Keratinocyte (primary cell): ENCODE measurements around the gene WFDC8. TPM values are rescaled to one million over a fixed set of nuclear protein-coding genes. Genes with fewer than 3 reads are reported as not detected.
A peak's percentile ranks its signal among the peaks of the same experiment; 100 is the strongest.

Experiments
- DNase-seq: peaks from one replicate; pipeline ENCODE4 v3.0.0-alpha.2; 2011; ENCODE audit warnings: low read depth, missing footprints, low spot score
- FAIRE-seq: peaks from 2 replicates; lab custom pipeline; 2011; peaks lifted over from hg19 to GRCh38; lab: Jason Lieb, UNC
- H2AFZ ChIP-seq: 2 replicates; pipeline ENCODE4 v1.6.0; 2012; ENCODE audit warnings: low read length, control low read depth, inconsistent platforms; ENCODE audit not compliant: control insufficient read depth
- H3K27ac ChIP-seq: 2 replicates; pipeline ENCODE4 v1.5.1; 2011; ENCODE audit warnings: low read length; ENCODE audit not compliant: control insufficient read depth, insufficient read depth
- H3K27me3 ChIP-seq: 3 replicates; pipeline ENCODE4 v1.6.0; 2011; ENCODE audit warnings: low read length; ENCODE audit not compliant: control insufficient read depth, insufficient read depth; ENCODE audit errors: extremely low read depth
- H3K36me3 ChIP-seq, 2 experiments: 2 replicates in 1 of 2; 3 replicates in 1 of 2; pipeline ENCODE4 v1.5.1; 2011; ENCODE audit warnings: low read length in 2 of 2, mild to moderate bottlenecking in 1 of 2; ENCODE audit not compliant: control insufficient read depth in 2 of 2, insufficient read depth in 2 of 2; ENCODE audit errors: extremely low read depth in 1 of 2
- H3K4me1 ChIP-seq: 3 replicates; pipeline ENCODE4 v1.5.1; 2011; ENCODE audit warnings: low read length; ENCODE audit not compliant: control insufficient read depth, insufficient read depth; ENCODE audit errors: extremely low read depth
- H3K4me2 ChIP-seq: 3 replicates; pipeline ENCODE4 v1.6.0; 2011; ENCODE audit warnings: low read depth, low read length; ENCODE audit not compliant: control insufficient read depth, insufficient read depth; ENCODE audit errors: extremely low read depth
- H3K4me3 ChIP-seq, 3 experiments: fragments of 200-600 bp in 1 of 3; sonication (generic) in 1 of 3; 2 replicates in 2 of 3; 3 replicates in 1 of 3; pipeline ENCODE4 v1.5.1; 2011 to 2016; ENCODE audit warnings: low read length in 3 of 3, mild to moderate bottlenecking in 3 of 3, control low read depth in 2 of 3, inconsistent platforms in 1 of 3, low read depth in 1 of 3, mixed read lengths in 1 of 3, mixed run types in 1 of 3, moderate library complexity in 1 of 3; ENCODE audit not compliant: control insufficient read depth in 2 of 3, insufficient read depth in 2 of 3; ENCODE audit errors: extremely low read depth in 1 of 3
- H3K79me2 ChIP-seq: 2 replicates; pipeline ENCODE4 v1.6.0; 2012; ENCODE audit warnings: low read length; ENCODE audit not compliant: control insufficient read depth, insufficient read depth
- H3K9ac ChIP-seq: 3 replicates; pipeline ENCODE4 v1.6.0; 2011; ENCODE audit warnings: low read length; ENCODE audit not compliant: control insufficient read depth, insufficient read depth; ENCODE audit errors: extremely low read depth
- H3K9me1 ChIP-seq: 3 replicates; pipeline ENCODE4 v1.6.0; 2011; ENCODE audit warnings: low read length; ENCODE audit not compliant: control insufficient read depth, insufficient read depth; ENCODE audit errors: extremely low read depth
- H3K9me3 ChIP-seq: 2 replicates; pipeline ENCODE4 v1.5.1; 2012; ENCODE audit warnings: low read depth, low read length; ENCODE audit not compliant: control insufficient read depth
- H4K20me1 ChIP-seq: 3 replicates; pipeline ENCODE4 v1.6.0; 2011; ENCODE audit warnings: low read length; ENCODE audit not compliant: control insufficient read depth, insufficient read depth; ENCODE audit errors: extremely low read depth
- CTCF ChIP-seq, 3 experiments: IDR thresholded peaks in 1 of 3; conservative IDR thresholded peaks in 1 of 3; optimal IDR thresholded peaks in 1 of 3; 2 replicates in 2 of 3; 3 replicates in 1 of 3; pipeline versions ENCODE3 to v1.5.1; 2011; ENCODE audit warnings: low read length in 3 of 3, mild to moderate bottlenecking in 3 of 3, moderate library complexity in 2 of 3, control low read depth in 1 of 3, inconsistent platforms in 1 of 3; ENCODE audit not compliant: insufficient read depth in 2 of 3; ENCODE audit errors: extremely low read depth in 1 of 3
- EZH2 ChIP-seq: IDR thresholded peaks from one replicate; pipeline ENCODE4 v1.6.1; 2012; ENCODE audit warnings: inconsistent platforms, mild to moderate bottlenecking, low read length, moderate library complexity
- dilution Hi-C: fragments of 300-500 bp; cut with MboI; formaldehyde crosslinking; loops from one replicate; pipeline ENCODE4 v1.7.0; 2020; ENCODE audit warnings: low sequenced_read_pairs; ENCODE audit not compliant: extremely low pct_ligation_motif_present
- polyA plus RNA-seq, 5 experiments: library from polyadenylated mRNA; depleted of rRNA in 3 of 5; stranded (reverse) in 3 of 5; stranded (forward) in 1 of 5; unstranded in 1 of 5; fragments of >200 nt; gene quantifications; 1 replicate in 1 of 5; 2 replicates in 3 of 5; 3 replicates in 1 of 5; pipeline versions ENCODE4 v1.2.1 to v1.2.3, GENCODE V29; 2011 to 2012; ENCODE audit warnings: missing spikeins in 2 of 5, low read depth in 1 of 5, low replicate concordance in 1 of 5

The WFDC8 gene
- polyA plus RNA-seq, 1 donor (not counting 4 experiments of a cell fraction or from before 2014, with no cell fraction given) = not detected

GRCh38 chr20:45547206-45547770 is 31.8 kb downstream of the WFDC8 start, which contains the start of gene EPPIN:
EPPIN (minus strand) TSS chr20:45547401; CDS start chr20:45547357, 44 bp downstream.
- H3K36me3 ChIP-seq = no peaks in the 10 kb centered on the region
- dilution Hi-C loops = no loop called here
- TF ChIP-seq EZH2 = no peak
- no peak for TF ChIP-seq CTCF (optimal IDR thresholded peaks at IDR 0.05 in 1 of 3, IDR thresholded peaks at IDR 0.05 in 1 of 3, conservative IDR thresholded peaks at IDR 0.05 in 1 of 3; ENCODE audit: extremely low read depth in 1 of 3, insufficient read depth in 2 of 3, low read length in 3 of 3)
- no peak within 1 kb of the TSS for H3K4me3 ChIP-seq
- H2AFZ ChIP-seq = no peak within 1 kb of the TSS
- no peak for DNase-seq
- H3K9me3 ChIP-seq = no peaks in the 10 kb centered on the region
- H3K4me1 ChIP-seq = no peaks in the 10 kb centered on the region
- peaks cover 18% of the 10 kb centered on the region for H3K27me3 ChIP-seq
- no peak within 1 kb of the TSS for H3K9ac ChIP-seq
- no peaks in the 10 kb centered on the region for H3K79me2 ChIP-seq
- no peak within 1 kb of the TSS for H3K4me2 ChIP-seq
- no peak within 1 kb of the TSS for H3K27ac ChIP-seq
- no peaks in the 10 kb centered on the region for H3K9me1 ChIP-seq
- no peak for FAIRE-seq
- H4K20me1 ChIP-seq = no peaks in the 10 kb centered on the region

- TF ChIP-seq EZH2 (no peak), CTCF (optimal IDR thresholded peaks at IDR 0.05 in 1 of 3, IDR thresholded peaks at IDR 0.05 in 1 of 3, conservative IDR thresholded peaks at IDR 0.05 in 1 of 3; ENCODE audit: extremely low read depth in 1 of 3, insufficient read depth in 2 of 3, low read length in 3 of 3) (peak; percentile 30 to 44 (median 33))
- Histone ChIP-seq H3K27ac (no peak overlapping the region), H3K4me2 (no peak overlapping the region), H3K4me3 (no peak overlapping the region), H3K36me3 (no peaks in the 10 kb centered on the region), H3K27me3 (peaks cover 21% of the 10 kb centered on the region), H2AFZ (no peak overlapping the region), H4K20me1 (no peaks in the 10 kb centered on the region), H3K79me2 (no peaks in the 10 kb centered on the region), H3K9ac (no peak overlapping the region), H3K9me1 (no peaks in the 10 kb centered on the region), H3K4me1 (no peaks in the 10 kb centered on the region), H3K9me3 (no peaks in the 10 kb centered on the region)
- dilution Hi-C loops = no loop called here
- DNase-seq (no peak), FAIRE-seq (no peak)
Observed at GRCh38 chr20:45545754-45546453, 33.2 kb downstream of the WFDC8 start.
